ENCODE data around the gene MYL6.

The MYL6 gene

GRCh38 chr12:56129206-56129941, 28.8 kb upstream of the MYL6 start (continued):
- peak; percentile 51 for TF ChIP-seq OSR2 (tag by site-specific recombination; IDR thresholded peaks at IDR 0.05)
- no peak for TF ChIP-seq ZNF449 (tag by site-specific recombination; IDR thresholded peaks at IDR 0.05)
- TF ChIP-seq ZNF19 (tag by site-specific recombination; IDR thresholded peaks at IDR 0.05; ENCODE audit: low read depth), result no peak
- TF ChIP-seq SCRT2 (tag by site-specific recombination; IDR thresholded peaks at IDR 0.05), result peak; percentile 86
- TF ChIP-seq ZNF2 (tag by site-specific recombination; IDR thresholded peaks at IDR 0.05), result peak; percentile 41; the same call in 1 of the 2 replicates
- peak; percentile 73 for TF ChIP-seq ZNF366 (tag by site-specific recombination; conservative IDR thresholded peaks at IDR 0.05)
- TF ChIP-seq HIC1 (tag by site-specific recombination; IDR thresholded peaks at IDR 0.05), result peak; percentile 80
- TF ChIP-seq BCL11A (tag by site-specific recombination; IDR thresholded peaks at IDR 0.05; ENCODE audit: low read depth), result no peak
- TF ChIP-seq WT1 (tag by site-specific recombination; IDR thresholded peaks at IDR 0.05), result peak; percentile 96
- TF ChIP-seq ZNF354C (tag by site-specific recombination; IDR thresholded peaks at IDR 0.05; ENCODE audit: borderline replicate concordance, low read depth), result no peak
- no peak for TF ChIP-seq ZNF670 (tag by site-specific recombination; IDR thresholded peaks at IDR 0.05; ENCODE audit: low read depth)
- peak; percentile 26; the same call in 1 of the 2 replicates for TF ChIP-seq ZNF600 (tag by site-specific recombination; IDR thresholded peaks at IDR 0.05)
- TF ChIP-seq KLF7 (tag by site-specific recombination; IDR thresholded peaks at IDR 0.05; ENCODE audit: borderline replicate concordance), result peak; percentile 93
- no peak for TF ChIP-seq ZNF530 (tag by site-specific recombination; IDR thresholded peaks at IDR 0.05; ENCODE audit: low read depth)
- TF ChIP-seq GLIS2 (tag by site-specific recombination; IDR thresholded peaks at IDR 0.05), result peak; percentile 75
- TF ChIP-seq ZBTB11 (tag by site-specific recombination; conservative IDR thresholded peaks at IDR 0.05; ENCODE audit: low read depth), result peak; percentile 69
- TF ChIP-seq ZNF677 (tag by site-specific recombination; IDR thresholded peaks at IDR 0.05), result no peak
- peak; percentile 22; the same call in 1 of the 2 replicates for TF ChIP-seq ZNF629 (tag by site-specific recombination; IDR thresholded peaks at IDR 0.05)
- no peak for TF ChIP-seq GFI1B (tag by site-specific recombination; IDR thresholded peaks at IDR 0.05)
- 0 out of 2 replicates have a peak, but pooled peaks have one; percentile 28 for TF ChIP-seq ZEB2 (tag by site-specific recombination; IDR thresholded peaks at IDR 0.05)
- peak; percentile 59 for TF ChIP-seq SP3 (tag by site-specific recombination; IDR thresholded peaks at IDR 0.05)
- peak; percentile 63 for TF ChIP-seq ZNF335 (tag by site-specific recombination; conservative IDR thresholded peaks at IDR 0.05)
- TF ChIP-seq REPIN1 (tag by site-specific recombination; IDR thresholded peaks at IDR 0.05; ENCODE audit: low read depth), result no peak
- no peak for TF ChIP-seq ZNF843 (tag by site-specific recombination; IDR thresholded peaks at IDR 0.05)
